SK-N-DZ (cell line): ENCODE data around the gene RBM10.

ENCODE experiments used
- DNase-seq: peaks from one replicate; pipeline ENCODE4 v3.0.0-alpha.2; 2015; ENCODE audit warnings: low spot score

RBM10 gene

DNA sequence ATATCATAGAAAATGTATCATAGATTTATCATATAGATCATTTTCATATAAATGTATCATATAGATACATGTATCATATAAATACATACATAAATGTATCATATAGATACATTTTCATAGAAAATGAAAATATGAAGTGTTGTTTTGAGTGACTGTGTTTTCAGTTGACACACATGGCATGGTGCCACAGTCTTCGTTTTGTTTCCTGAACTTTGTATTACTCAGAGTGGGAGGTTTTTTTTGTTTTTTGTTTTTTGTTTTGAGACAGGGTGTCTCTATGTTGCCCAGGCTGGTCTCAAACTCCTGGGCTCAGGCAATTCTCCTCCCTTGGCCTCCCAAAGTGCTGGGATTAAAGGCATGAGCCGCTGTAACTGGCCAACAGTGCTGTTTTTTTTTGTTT is 3.9 kb downstream of the RBM10 start:
- no peak for DNase-seq

DNA sequence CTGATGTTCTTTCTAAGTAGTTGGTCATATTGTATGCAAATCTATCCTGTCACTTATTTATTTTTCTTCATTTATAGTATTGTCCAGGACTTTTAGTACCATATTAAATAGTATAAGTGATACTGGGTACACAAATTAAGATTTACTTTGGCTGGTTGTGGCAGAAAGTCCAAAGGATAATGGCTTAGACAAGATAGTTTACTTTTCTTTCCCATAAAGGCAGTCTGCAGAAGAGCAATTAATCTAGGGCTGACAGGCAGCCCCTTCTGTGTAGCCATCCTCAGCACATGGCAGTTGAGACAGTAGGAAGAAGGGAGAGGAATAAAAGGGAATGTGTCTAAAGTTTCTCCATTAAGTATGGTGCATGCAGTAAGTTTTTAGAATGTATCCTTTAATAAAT is 6.4 kb downstream of the RBM10 start:
- no peak for DNase-seq

DNA sequence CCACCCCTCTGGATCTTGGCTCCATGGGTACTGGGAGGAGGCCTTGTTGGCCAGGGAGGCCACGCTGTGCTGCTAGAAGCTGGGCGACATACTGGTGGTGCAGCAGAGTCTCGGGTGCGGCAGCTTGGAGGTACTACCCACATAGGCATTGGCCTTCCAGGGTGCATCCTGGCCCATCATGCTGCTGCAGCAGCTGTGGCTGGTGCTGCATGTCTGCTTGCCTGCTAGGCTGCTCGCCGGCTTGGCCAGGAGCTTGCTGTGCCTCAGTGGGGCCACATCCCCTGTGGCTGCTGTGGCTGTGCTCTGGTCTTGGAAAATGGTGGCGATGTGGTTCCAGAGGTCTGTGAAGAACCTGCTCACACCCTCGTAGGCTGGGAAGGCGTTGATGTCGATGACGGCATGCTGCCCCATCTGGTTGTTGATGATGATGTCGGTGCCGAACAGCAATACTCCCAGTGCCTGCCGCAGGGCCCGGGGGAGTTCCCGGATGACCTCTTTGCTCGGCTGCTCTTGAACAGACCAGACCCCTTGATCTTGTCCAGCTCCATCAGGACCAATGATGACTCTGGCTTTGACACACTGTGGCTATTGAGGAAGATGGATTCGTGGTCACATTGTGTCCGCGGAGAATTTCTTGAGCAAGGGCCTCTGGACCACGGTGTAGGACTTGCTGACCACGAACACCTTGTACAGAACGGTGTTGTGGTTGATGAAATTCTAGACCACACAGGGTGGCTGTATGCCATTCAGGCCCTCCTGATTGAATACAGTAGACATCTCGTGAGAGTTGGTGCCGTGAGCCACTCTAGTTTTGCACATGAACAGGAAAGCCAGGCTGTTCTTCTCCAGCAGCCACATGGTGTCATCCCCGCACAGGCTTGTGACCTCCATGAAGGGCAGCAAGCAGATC is 11.8 kb downstream of the RBM10 start:
- no peak for DNase-seq

DNA sequence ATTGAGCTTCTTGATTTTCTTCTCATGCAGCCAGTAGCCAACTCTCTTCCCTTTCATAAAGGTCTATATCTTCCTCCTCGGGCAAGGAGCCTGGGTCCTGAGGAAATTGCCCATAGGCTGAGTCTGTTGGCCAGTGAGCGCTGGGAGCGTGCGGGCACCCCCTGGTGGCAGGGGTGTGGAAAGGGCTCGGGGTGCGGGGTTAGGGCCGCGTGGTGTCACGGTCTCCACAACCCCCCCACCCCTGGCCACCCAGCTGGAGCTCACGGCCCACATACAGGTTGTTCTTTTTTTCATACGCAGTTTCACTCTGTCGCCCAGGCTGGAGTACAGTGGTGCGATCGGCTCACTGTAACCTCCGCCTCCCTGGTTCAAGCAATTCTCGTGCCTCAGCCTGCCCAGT is 13.1 kb downstream of the RBM10 start:
- no peak for DNase-seq

DNA sequence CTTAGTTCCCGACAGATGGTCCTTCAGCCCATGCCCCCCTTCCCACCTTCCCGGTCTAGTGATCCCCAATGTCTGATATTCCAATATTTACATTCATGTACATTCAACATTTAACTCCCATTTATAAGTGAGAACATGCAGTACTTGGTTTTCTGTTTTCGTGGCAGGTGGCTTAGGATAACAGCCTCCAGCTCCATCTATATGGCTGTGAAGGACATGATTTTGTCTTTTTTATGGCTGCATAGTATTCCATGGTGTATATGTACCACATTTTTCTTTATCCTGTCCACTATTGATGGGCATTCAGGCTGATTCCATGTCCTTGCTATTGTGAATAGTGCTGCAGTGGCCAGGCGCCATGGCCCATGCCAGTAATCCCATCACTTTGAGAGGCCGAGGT is 13.8 kb downstream of the RBM10 start:
- no peak for DNase-seq

DNA sequence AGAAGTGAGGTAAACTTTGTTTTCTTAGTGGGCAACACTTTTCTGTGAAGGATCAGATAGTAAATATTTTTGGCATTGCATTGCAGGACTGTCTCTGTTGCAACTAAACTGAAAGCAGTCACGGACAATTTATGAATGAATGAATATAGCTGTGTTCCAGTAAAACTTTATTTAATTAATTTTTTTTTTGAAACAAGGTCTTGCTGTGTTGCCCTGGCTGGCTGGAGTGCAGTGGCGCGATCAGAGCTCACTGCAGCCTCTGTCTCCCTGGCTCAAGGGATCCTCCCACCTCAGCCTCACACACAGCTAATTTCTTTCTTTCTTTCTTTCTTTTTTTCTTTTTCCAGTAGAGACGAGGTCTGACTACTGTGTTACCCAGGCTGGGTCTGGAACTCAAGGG is 15.8 kb downstream of the RBM10 start:
- DNase-seq, result no peak

DNA sequence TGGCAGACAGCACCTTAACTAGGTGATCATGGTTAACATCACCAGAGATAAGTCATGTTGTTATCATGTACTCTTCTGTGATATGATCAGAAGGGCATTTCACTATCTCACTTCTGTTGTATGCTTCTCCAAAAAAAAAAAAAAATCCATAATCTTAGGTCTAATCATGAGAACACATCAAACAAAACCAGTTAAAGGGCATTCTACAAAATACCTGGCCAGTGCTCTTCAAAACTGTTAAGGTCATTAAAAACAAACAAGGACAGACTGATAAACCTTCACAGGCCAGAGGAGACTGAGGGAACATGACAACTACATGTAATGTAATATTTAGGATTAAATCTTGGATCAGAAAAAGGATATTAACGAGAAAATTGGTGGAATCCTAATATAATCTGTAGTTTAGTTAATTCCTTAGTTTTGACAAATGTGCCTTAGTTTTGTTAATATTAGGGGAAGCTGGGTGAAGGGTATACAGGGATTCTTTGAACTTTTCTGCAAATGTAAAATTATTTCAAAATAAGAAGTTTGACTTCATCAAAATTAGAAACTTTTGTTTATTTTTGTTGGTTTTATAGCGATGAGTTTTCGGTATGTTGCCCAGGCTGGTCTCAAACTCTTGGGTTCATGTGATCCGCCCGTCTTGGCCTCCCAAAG is 18.0 kb downstream of the RBM10 start:
- DNase-seq, result no peak

DNA sequence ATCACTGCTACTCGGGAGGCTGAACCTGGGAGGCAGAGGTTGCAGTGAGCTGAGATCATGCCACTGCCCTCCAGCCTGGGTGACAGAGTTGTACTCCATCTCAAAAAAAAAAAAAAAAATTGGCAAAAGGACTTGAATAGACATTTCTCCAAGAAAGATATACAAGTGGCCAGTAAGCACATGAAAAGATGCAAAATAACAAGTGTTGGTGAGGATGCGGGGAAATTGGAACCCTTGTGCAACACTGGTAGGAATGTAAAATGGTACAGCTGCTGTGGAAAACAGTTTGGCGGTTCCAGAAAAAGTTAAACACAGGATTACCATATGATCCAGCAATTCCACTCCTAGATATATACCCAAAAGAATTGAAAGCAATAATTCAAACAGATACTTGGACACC is 19.4 kb downstream of the RBM10 start:
- no peak for DNase-seq

DNA sequence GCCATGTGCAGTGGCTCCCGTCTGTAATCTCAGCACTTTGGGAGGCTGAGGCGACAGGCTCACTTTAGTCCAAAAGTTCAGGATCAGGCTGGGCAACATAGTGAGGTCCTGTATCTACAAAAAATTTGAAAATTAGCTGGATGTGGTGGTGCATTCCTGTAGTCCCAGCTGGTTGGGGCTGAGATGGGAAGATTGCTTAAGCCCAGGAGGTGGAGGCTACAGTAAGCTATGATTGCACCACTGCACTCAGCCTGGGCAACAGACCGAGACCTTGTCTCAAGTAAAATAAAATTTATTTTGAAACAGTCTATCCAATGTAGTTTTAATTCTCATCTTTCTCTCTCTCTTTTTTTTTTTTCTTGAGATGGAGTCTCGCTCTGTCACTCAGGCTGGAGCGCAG is 21.1 kb downstream of the RBM10 start:
- DNase-seq, result no peak

DNA sequence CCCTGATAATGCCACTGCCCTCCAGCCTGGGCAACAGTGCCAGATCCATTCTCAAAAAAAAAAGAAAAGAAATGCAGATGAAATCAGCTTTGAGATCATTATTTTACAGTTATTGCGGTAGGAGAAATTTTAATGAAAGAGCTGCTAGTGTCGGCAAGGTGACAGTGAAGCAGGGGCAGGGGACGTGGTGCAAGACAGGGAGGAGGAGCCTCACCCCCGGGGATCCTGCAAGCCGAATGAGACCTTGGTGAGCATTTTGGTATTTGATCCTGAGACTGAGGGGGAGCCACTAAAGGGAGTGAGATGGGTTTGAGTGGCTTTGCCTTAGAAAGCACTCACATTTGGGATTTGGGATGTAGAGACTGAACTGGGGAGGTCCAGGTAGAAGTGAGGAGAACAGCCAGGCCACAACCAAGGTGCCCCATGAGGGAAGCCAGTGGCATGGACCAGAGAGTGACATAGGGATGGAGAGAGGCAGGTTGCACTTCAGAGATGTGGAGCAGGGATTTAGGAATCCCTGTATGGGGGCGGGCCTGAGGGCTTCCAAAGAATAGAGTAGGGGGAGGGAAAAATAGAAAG is 23.6 kb downstream of the RBM10 start:
- no peak for DNase-seq

DNA sequence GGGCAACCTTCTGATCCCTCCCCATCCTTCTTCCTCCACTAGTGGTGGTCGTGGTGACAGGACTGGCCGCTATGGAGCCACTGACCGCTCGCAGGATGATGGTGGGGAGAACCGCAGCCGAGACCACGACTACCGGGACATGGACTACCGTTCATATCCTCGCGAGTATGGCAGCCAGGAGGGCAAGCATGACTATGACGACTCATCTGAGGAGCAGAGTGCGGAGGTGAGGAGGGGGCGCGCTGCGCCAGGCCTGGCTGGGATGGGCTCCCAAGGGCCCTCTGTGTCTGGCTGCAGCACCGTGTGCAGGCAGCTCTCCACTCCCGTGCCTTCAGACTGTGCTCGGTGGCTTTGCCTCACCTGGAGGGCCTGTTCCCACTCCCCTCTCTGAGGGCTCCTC is 24.3 kb downstream of the RBM10 start:
- DNase-seq, result no peak

DNA sequence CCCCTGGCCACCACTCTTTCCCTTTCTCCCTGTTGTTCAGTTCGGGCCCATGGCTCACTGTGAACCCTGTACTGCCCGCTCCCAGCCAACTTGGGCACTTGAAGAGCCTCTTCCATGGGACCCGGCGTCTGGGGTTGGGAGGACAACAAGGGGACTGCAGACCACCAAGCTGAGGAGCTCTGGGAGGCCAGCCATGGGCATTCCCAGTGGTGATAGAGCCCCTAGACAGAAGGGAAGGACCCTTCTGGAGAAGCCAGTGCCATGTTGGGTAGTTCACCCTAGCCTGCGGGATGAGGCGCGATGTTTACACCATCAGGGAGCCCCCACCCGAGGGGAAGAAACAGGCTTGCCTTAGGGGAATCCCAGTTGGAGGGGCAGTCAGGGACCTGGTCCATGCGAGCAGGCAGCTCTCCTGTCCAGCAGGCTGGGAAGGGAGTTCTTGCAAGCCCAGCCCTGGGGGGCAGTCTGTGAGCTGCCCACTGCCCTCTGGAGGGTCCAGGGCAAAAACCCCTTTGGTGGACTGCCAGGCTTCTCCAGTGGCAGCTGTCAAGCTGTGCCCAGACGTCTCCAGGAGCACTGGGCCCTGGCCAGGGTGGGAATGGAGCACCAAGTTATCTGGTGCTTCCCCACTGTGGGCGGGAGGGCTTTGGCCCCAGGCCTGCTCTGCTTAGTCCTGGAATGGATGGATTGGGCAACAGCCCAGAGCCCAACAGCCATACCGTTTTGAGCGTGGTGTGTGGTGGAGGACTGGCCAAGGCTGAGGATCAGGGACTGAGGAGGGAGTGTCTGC is 24.9 kb downstream of the RBM10 start:
- DNase-seq, result no peak

DNA sequence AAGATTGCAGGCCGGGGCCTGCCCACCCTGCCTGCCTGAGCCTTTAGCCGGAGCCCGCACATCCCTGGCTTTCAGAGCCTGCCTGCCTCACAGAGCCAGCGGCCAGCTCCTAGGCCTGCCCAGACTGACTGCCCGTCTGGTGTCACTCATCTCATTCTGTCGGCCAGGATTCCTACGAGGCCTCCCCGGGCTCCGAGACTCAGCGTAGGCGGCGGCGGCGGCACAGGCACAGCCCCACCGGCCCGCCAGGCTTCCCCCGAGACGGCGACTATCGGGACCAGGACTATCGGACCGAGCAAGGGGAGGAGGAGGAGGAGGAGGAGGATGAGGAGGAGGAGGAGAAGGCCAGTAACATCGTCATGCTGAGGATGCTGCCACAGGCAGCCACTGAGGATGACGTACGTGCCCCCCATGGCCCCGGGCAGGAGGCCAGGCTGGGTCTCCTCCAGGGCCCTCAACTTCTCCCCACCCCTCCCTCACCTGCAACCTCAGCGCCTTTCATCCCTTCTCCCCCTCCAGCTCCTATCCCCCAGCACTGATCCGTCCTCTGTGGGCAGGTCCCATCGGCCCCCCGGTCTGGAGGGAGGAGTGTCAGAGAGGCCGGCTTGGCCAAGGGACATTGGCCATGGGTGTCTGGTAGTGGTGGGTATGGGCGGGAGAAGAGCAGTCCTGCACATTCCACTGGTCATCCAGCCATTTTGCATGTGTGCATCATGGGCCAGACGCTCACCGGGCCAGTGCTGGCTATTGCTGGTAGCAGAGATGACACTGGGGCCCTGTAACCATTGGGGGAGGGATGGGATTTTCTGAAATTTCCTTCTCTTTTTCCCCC is 26.1 kb downstream of the RBM10 start:
- no peak for DNase-seq

DNA sequence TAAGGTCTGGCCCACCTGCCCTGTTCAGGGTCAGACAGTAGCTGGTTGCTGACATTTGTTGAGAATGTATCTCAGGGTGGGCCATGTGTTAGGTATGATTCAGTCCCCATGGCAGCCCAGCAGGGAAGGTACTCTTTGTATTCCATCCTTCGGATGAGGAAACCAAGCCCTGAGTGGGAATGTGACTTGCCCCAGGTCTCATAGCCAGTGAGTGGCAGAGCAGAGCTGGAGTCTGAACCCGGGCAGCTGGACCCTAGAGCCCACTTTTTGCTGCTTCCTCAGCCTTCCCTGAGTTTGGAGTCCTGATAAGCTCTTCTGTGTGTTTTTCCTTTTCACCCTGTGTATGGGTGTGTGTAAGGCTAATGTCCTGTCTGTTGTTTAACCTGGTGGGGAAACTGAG is 27.0 kb downstream of the RBM10 start:
- DNase-seq, result no peak

DNA sequence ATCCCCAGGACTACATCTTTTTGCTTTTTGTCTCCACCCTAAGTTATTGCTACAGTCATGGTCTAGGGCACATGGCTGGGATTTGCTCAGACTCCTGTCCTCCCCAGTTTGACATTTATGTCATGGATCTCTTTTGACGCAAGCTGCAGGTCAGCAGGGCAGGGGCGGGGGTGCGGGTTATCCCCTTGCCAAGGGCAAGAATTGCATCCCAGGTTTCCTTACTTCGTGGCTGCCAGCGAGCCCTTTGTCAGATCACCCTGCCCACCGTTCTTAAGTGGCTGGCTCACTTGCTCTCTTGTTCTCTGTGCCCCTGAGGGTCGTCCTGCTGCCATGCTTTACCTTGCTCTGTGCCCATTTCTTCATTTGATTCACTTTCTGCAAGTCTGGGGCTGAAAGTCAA is 27.5 kb downstream of the RBM10 start:
- DNase-seq, result no peak

DNA sequence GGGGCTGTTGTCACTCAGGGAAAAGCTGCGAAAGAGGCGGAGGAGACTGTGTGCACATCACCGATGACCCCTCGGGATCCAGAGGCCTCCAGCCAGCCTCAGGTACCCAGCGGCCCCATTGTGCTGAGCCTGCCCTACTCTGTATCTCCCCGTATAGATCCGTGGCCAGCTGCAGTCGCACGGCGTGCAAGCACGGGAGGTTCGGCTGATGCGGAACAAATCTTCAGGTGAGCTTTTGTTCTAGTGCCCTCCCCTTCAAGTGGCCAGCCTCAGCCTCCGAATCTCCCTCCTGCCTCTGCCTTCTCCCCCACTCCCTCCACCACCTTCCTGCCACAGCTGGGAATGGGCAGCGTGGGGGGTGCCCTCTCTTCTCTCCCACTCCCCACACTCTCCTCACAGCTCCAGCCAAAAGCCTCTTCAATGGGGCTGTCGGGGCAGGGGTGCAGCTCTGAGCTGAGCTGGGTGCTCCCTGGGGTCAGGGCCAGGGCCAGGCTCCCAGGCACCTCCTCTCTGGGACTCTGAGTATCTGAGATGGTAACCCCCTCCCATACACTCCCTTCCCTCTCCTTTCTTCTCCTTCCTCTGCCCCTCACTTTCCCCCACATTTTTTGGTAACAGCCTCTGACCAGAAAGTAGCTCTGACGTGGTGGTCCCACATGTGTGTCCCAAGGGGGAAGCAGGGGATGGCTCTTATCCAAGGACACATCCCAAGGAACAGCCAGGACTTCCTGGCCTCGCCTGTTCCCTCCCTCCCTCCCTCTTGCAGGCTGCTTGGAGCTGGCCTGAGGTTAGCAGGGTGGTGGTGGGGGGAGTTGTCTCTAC is 28.2 kb downstream of the RBM10 start:
- DNase-seq, result no peak

DNA sequence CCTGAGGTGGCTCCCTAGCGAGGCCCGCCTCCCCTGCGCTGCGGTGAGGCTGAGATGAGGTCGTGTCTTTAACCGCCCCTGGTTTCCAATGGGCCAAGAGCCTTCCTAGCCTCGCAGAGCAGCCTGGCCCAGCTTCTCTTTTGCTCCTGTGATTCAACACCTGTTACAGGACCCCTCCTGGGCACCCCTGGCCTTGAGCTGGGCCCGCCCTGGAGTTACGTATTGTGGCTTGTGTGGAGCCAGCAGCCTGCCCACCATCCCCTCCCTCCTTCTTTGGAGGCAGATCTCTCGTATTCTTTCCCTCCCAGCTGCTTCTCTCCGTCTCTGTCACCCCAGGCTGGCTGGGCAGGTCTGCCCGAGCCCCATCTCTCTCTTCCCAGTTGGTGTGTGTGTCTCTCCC is 29.4 kb downstream of the RBM10 start:
- no peak for DNase-seq

DNA sequence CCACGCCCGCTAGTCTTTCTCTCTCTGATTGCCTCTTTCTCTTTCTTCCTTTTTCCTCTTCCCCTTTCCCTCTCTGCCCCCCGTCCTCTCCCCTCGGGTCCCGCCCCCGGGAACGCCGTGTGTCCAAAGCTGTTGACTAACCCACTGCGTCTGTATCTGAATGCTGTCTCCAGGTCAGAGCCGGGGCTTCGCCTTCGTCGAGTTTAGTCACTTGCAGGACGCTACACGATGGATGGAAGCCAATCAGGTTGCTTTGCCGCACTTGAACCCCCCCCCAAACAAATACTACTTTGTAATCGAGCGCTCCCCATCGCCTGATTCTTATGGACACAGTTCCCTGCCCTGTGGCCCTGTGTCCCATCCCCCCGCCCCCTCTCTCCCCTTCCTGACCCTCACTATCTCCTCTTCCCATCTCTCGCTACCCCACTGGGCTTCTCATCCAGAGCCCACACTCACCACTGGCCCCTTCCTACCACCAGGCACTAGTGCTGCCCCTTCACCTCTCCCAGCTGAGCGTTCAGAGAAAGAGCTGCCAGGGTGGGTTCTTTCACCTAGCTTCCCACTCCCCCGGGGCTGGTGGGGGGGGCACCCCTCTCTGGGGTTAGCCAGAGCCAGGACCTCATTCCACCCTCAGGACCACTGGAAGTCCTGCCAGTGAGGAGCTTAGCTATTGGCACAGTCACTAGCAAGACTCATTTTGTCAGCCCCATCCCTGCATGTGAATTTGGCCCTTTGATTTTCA is 30.0 kb downstream of the RBM10 start:
- no peak for DNase-seq

DNA sequence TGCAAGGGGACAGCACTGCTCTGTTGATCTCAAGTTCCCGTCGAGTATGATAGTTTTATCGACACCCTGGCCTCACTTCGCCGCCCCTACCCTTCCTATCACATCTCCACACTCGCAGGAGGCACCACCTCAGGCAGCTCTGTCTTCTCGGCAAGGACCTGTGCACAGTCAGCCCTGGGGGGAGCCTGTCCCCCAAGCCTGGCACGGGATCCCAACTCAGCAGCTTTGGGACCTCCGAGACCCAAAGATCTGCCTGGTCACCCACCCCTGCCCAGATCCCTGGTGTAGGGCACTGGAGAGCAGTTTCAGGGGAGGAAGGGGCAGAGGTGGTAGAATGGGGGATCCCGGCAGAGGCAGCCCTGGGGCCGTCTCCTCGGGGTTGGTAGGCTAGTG is 30.6 kb downstream of the RBM10 start:
- DNase-seq, result no peak
